NCI-H1436 treated with DMSO at 0.1 percent for 48 hours (cell line): ENCODE measurements around the gene PPP3R1.

Source experiments
- DNase-seq: peaks from one replicate; lab custom pipeline; 2025; lab: John Stamatoyannopoulos, UW

PPP3R1 gene

DNA sequence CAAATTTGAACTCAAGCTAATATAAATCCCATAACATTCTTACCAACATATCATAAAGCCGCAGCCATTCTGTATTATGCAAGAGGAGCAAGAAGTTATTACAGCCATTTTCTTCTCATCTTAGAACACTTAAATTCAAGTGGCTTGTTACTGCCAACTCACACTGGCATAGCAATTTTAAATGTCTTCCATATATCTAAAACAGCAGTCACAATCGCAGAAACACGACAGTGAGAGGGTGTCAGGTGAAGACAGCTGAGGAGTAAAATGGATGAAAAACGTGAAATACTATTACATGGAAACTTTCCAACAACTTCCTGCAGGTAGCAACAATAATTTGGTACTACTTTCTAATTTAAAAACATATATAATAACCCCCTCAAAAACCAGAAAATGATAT, 17.9 kb downstream of the PPP3R1 start:
- no peak for DNase-seq

GRCh38 chr2:68231061-68231372, 21.3 kb downstream of the PPP3R1 start:
- no peak for DNase-seq

- DNase-seq: no peak
These were observed 21.9 kb downstream of the PPP3R1 start for GRCh38 chr2:68230241-68231060.

- DNase-seq: no peak
These were observed 25.5 kb downstream of the PPP3R1 start for GRCh38 chr2:68226794-68227193.

GRCh38 chr2:68225119-68225632, 27.2 kb downstream of the PPP3R1 start:
- DNase-seq: no peak

DNA sequence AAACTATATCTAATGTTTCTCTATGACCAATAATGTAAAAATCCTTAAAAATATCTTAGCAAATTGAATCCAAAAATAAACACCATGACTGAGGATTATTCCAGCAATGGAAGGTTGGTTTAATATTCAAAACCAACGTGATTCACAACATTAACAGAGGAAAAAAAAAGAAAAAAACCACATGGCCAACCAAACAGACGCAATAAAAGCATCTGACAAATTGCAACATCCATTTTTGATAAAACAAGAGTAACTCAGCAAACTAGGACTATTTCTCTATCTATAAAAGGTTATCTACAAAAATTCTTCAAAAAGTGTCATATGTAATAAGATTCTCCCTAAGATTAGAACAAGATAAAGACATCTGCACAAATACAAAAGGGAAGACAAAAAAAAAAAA, 28.9 kb downstream of the PPP3R1 start:
- no peak for DNase-seq

DNA sequence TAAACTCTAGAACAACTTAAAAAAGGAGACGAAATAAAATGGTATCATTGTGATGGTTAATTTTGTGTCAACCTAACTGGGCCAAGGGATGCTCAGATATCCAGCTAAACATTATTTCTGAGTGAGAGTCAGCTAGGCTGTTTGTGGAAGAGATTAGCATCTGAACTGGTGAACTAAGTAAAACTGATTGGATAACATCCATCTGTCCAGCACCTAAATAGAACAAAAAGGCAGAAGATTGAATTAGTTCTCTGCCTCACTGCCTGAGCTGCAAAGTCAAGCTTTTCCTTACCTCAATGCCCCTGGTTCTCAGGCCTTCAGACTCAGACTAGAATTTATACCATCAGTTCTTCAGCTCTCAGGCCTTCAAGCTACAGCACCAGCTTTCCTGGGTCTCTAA, 30.0 kb downstream of the PPP3R1 start:
- no peak for DNase-seq

GRCh38 chr2:68218343-68218901, 33.9 kb downstream of the PPP3R1 start:
- no peak for DNase-seq

- DNase-seq: no peak
These were observed 34.6 kb downstream of the PPP3R1 start for GRCh38 chr2:68217729-68218128.

DNA sequence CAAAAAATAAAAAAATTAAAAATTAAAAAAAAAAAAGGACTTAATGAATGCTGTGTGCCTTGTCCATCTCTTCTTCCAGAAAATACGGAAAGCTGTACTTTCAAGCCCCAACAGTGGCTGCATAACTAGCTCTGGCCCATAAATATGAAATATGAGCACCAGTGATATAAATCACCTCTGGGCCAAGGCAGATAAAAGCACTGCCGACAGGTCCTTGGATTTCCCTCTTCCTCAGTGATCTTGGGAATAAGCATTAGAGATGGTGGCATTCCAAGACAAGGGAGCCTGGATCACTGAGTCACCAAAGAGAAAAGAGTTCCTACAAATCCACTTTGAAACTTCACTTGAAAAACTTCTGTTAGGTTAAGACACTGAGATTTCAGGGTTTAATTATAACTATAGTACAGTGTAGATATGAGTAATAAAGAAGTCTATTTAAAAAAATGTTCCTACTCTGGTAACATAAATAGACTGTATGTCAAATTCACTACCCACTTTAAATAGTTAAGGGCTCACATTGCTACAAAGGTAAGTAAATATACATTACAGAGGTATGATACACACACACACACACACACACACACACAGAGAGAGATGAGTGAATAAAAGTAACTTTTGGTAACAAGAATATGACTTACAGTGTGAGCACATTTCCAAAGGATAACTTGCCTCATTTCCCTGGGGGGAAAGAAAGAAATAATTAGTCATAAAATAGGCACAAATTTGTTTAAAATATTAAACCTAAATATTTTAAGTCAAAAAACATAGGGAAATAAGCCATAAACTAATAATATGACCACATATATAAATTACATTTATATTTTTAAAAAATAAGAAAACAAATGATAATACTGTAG, 35.6 kb downstream of the PPP3R1 start:
- DNase-seq: no peak

DNA sequence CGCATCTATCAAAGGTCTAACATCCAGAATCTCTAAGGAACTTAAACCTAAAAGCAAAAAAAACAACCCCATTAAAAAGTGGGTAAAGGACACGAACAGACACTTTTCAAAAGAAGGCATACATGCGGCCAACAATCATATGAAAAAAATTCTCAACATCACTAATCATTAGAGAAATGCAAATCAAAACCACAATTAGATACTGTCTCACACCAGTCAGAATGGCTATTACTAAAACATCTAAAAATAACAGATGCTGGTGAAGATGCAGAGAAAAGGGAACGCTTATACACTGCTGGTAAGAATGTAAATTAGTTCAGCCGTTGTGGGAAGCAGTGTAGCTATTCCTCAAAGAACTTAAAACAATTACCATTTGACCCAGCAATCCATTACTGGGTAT, 38.0 kb downstream of the PPP3R1 start:
- no peak for DNase-seq

GRCh38 chr2:68206793-68207192, 45.5 kb downstream of the PPP3R1 start:
- DNase-seq: no peak

- DNase-seq: no peak
These were observed 48.7 kb downstream of the PPP3R1 start for GRCh38 chr2:68203587-68203986.

GRCh38 chr2:68200157-68200787, 52.1 kb downstream of the PPP3R1 start:
- DNase-seq: no peak

GRCh38 chr2:68196120-68196716, 56.1 kb downstream of the PPP3R1 start:
- DNase-seq: no peak

DNA sequence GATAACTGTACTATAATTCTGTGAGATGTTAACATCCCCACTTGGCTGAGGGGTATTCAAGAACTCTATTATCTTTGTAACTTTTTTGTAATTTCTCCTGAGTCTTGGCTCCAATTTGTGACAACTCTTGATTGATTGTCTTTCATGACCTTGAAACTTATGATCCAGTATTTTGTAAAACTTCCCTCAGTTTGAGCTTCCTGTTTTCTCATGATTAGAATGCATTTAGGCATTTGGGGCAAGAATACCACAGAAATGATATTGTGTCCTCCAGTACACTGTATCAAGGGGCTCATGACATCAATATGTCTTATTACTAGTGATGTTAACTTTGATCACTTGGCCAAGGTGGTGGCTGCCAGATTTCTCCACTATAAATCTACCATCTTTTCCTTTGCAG, 57.2 kb downstream of the PPP3R1 start:
- DNase-seq: no peak

GRCh38 chr2:68193787-68194372, 58.5 kb downstream of the PPP3R1 start:
- DNase-seq: no peak

DNA sequence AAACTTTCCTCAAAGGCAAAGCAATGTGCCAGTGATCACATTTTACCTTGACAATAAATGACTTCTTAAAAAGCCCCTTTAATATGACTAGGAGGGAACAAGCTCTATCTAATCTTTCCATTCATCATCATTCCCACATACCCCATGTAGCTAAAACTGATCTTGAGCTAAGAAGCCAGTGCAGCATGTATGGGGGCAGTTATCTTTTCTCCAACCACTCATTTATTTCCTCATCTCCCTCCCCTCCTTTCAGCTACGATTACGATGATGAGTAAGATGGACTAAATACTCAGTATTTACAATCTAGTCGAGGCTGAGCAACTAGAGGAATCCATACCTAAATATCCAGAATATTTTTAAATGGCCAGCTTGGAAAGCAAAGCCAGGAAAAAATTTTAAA, 59.2 kb downstream of the PPP3R1 start:
- no peak for DNase-seq

- no peak for DNase-seq
These were observed 61.2 kb downstream of the PPP3R1 start for GRCh38 chr2:68190991-68191731.

- DNase-seq: no peak
These were observed 62.1 kb downstream of the PPP3R1 start for GRCh38 chr2:68189991-68190784.
